GM12892 (cell line): ENCODE measurements around the gene IGSF21.

Source experiments
- POLR2A ChIP-seq: IDR thresholded peaks from 2 replicates; pipeline ENCODE4 v1.6.1; 2011; ENCODE audit warnings: low read depth, low read length, control low read depth
- POLR2AphosphoS5 ChIP-seq: IDR thresholded peaks from 2 replicates; pipeline ENCODE4 v1.6.1; 2011; ENCODE audit warnings: low read depth, low read length, control low read depth
- TAF1 ChIP-seq: IDR thresholded peaks from 2 replicates; pipeline ENCODE4 v1.6.1; 2011; ENCODE audit warnings: low read depth, mild to moderate bottlenecking, control low read depth, low read length, borderline replicate concordance

- TF ChIP-seq POLR2AphosphoS5 (no peak), POLR2A (no peak), TAF1 (no peak)
Measured at GRCh38 chr1:18279351-18280074, 171.9 kb downstream of the IGSF21 start.
